Nephron (organoid): ENCODE measurements around the gene MAP3K8.

Experiments used
- H3K27ac Mint-ChIP-seq, 3 experiments: 2 replicates each; pipeline ENCODE4 v1.8.0; 2020; ENCODE audit warnings: mixed read lengths in 3 of 3, mild to moderate bottlenecking in 2 of 3, moderate library complexity in 1 of 3
- H3K27me3 Mint-ChIP-seq: 2 replicates; pipeline ENCODE4 v1.8.0; 2021; ENCODE audit warnings: low read depth, mild to moderate bottlenecking, moderate library complexity, mixed read lengths
- H3K36me3 Mint-ChIP-seq: 2 replicates; pipeline ENCODE4 v1.8.0; 2020; ENCODE audit warnings: low read depth, mixed read lengths
- H3K4me1 Mint-ChIP-seq: 2 replicates; pipeline ENCODE4 v1.8.0; 2020; ENCODE audit warnings: mixed read lengths
- H3K4me3 Mint-ChIP-seq, 3 experiments: 2 replicates each; pipeline ENCODE4 v1.8.0; 2020; ENCODE audit warnings: mild to moderate bottlenecking in 3 of 3, mixed read lengths in 3 of 3, moderate library complexity in 2 of 3
- H3K9me3 Mint-ChIP-seq: 2 replicates; pipeline ENCODE4 v1.8.0; 2020; ENCODE audit warnings: mixed read lengths
- TF ChIP-seq, protein P1 (sequence below), 3 experiments: fragments of 200-600 bp; sonication (generic); IDR thresholded peaks; one replicate each; pipeline ENCODE4 v1.5.0; 2021; ENCODE audit warnings: antibody characterized with exemption in 3 of 3; ENCODE audit not compliant: unreplicated experiment in 3 of 3

The MAP3K8 gene

GRCh38 chr10:30447125-30447799, 13.3 kb downstream of the MAP3K8 start:
- H3K4me1 Mint-ChIP-seq: peaks cover 21% of the 10 kb centered on the region
- no peaks in the 10 kb centered on the region for H3K27me3 Mint-ChIP-seq
- H3K9me3 Mint-ChIP-seq: no peaks in the 10 kb centered on the region
- peaks cover 25% of the 10 kb centered on the region for H3K36me3 Mint-ChIP-seq
- no peak overlapping the region for H3K27ac Mint-ChIP-seq
- H3K4me3 Mint-ChIP-seq: peak overlapping the region in 1 of 3 experiments; percentile 36
- TF ChIP-seq, protein P1, sequence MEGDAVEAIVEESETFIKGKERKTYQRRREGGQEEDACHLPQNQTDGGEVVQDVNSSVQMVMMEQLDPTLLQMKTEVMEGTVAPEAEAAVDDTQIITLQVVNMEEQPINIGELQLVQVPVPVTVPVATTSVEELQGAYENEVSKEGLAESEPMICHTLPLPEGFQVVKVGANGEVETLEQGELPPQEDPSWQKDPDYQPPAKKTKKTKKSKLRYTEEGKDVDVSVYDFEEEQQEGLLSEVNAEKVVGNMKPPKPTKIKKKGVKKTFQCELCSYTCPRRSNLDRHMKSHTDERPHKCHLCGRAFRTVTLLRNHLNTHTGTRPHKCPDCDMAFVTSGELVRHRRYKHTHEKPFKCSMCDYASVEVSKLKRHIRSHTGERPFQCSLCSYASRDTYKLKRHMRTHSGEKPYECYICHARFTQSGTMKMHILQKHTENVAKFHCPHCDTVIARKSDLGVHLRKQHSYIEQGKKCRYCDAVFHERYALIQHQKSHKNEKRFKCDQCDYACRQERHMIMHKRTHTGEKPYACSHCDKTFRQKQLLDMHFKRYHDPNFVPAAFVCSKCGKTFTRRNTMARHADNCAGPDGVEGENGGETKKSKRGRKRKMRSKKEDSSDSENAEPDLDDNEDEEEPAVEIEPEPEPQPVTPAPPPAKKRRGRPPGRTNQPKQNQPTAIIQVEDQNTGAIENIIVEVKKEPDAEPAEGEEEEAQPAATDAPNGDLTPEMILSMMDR (IDR thresholded peaks at IDR 0.05; ENCODE audit: unreplicated experiment in 3 of 3): no peak

GRCh38 chr10:30448092-30448491, 14.1 kb downstream of the MAP3K8 start:
- TF ChIP-seq, protein P1 (IDR thresholded peaks at IDR 0.05; ENCODE audit: unreplicated experiment in 3 of 3): no peak
- Mint-ChIP-seq H3K9me3 (no peaks in the 10 kb centered on the region), H3K27ac (no peak overlapping the region), H3K4me1 (peaks cover 20% of the 10 kb centered on the region), H3K36me3 (peaks cover 25% of the 10 kb centered on the region), H3K4me3 (no peak overlapping the region), H3K27me3 (no peaks in the 10 kb centered on the region)

DNA sequence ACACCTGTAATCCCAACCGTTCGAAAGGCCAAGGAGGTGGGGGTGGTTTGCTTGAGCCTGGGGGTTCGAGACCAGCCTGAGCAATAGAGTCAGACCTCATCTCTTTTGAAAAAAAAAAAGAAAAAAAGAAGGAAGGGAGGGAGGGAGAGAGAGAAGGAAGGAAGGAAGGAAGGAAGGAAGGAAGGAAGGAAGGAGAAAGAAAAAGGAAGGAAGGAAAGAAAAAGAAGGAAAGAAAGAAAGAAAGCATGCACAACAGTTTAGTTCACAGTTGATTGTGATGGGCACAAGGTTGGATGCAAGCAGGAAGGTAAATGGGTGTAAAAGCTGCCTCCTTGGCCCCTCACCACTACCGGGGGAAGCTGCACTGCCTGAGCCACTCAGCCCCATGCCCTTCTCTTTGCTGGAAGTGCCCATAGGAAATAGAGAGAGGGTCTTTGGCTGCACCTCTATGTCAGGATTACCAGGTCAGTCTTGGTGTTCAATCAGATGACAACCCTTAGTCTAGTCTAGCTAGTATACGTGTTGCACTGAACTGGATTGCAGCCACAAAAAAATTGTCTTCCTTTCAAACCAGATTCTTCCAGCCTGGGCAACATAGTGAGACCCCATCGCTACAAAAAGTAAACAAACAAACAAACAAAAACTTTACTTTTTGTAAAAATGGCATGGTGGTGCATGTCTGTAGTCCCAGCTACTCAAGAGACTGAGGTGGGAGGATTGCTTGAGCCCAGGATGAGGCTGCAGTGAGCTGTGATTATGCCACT, 20.0 kb downstream of the MAP3K8 start:
- Mint-ChIP-seq H3K9me3 (no peaks in the 10 kb centered on the region), H3K4me3 (no peak overlapping the region), H3K27me3 (no peaks in the 10 kb centered on the region), H3K4me1 (peaks cover 8% of the 10 kb centered on the region), H3K36me3 (peaks cover 14% of the 10 kb centered on the region), H3K27ac (peak overlapping the region in 2 of 3 experiments; percentile 71 to 74)
- TF ChIP-seq, protein P1 (IDR thresholded peaks at IDR 0.05; ENCODE audit: unreplicated experiment in 3 of 3): no peak

DNA sequence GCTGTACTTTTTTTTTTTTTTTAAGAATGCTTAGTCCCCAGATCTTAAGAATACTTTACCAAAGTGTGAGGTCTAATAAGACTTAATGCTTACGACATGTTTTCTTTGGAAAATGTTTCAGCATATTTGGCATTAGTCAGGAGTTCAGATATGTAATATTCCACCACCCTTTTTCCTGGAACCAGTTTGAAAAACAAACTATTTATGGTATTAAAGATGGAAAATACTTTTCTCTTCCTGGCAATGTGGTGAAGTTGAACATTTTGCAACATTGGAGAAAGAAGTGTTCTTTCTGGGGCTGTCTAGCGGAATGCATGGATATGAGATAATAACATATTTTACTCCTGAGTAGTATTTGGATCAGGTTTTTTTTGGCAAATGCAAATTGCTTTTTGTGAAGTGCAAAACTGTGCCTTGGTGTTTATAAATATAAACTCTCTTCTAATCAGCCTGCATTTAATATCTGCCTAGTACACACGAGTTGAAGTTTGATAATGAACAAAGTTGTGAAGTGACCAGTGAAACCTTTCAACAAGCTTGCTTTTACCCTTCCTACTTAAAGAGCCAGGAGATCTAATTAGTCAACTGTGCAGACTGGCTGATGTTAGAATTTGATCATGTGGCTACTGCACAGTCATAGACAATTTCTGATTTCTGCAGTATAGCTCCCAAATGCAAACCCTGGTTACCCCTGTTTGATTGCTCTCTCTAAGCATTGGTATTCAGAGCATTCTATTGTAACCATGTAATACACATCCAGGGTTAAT, 20.9 kb downstream of the MAP3K8 start:
- peak overlapping the region in 2 of 3 experiments; percentile 71 to 74 for H3K27ac Mint-ChIP-seq
- H3K4me1 Mint-ChIP-seq: peaks cover 8% of the 10 kb centered on the region
- no peak overlapping the region for H3K4me3 Mint-ChIP-seq
- no peaks in the 10 kb centered on the region for H3K27me3 Mint-ChIP-seq
- TF ChIP-seq, protein P1 (IDR thresholded peaks at IDR 0.05; ENCODE audit: unreplicated experiment in 3 of 3): no peak
- no peaks in the 10 kb centered on the region for H3K9me3 Mint-ChIP-seq
- peaks cover 13% of the 10 kb centered on the region for H3K36me3 Mint-ChIP-seq

GRCh38 chr10:30455816-30456215, 21.8 kb downstream of the MAP3K8 start:
- Mint-ChIP-seq H3K4me1 (peaks cover 8% of the 10 kb centered on the region), H3K27ac (peak overlapping the region in 1 of 3 experiments; percentile 74), H3K27me3 (no peaks in the 10 kb centered on the region), H3K4me3 (no peak overlapping the region), H3K9me3 (no peaks in the 10 kb centered on the region), H3K36me3 (peaks cover 14% of the 10 kb centered on the region)
- TF ChIP-seq, protein P1 (IDR thresholded peaks at IDR 0.05; ENCODE audit: unreplicated experiment in 3 of 3): no peak
